ENCODE measurements around the gene NPC2. TPM values are rescaled to one million over a fixed set of nuclear protein-coding genes. Genes with fewer than 3 reads are reported as not detected.

NPC2 gene
- total RNA-seq, 2 donors from 2014 or later, result 625 to 762 TPM

DNA sequence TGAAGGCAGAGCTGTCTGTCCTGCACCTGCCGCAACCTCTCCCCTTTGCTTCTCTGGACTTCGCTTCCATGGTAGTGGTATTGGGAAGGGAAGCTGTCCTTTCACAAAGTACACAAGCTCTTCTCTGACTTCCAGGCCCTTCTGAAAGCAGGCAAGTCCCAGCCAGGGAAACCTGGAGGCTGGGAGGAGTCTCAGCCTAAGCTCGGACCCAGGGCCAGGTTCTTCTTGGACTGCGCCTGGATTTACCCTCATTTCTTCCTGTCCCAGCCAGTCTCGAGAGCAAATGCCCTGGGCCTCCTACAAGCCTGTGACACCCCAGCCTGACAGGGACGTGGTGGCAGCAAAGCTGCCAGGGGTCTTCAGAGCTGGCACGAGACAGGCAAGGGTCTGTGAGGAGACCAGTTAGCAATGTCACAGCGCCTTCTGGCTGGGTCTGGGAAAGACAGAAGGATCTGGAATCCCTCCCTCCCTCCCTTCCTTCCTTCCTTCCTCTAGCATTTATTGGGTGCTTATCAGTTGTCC, 22.8 kb upstream of the NPC2 start:
- 91% methylated on average over 8 of the region's 8 CpGs for WGBS
- no peaks in the 10 kb centered on the region for H3K4me1 ChIP-seq (replicated peaks)
- no peaks in the 10 kb centered on the region for H3K9me3 ChIP-seq
- H3K4me3 ChIP-seq, result no peak overlapping the region
- no peaks in the 10 kb centered on the region for H3K36me3 ChIP-seq
- intact Hi-C loops (cut with DNase I), result no loop called here
- DNase-seq (ENCODE audit: low spot score), result no peak
- TF ChIP-seq POLR2AphosphoS5 (IDR thresholded peaks at IDR 0.05) (no peak), POLR2A (IDR thresholded peaks at IDR 0.05) (no peak)
- TF ChIP-seq, protein P1, sequence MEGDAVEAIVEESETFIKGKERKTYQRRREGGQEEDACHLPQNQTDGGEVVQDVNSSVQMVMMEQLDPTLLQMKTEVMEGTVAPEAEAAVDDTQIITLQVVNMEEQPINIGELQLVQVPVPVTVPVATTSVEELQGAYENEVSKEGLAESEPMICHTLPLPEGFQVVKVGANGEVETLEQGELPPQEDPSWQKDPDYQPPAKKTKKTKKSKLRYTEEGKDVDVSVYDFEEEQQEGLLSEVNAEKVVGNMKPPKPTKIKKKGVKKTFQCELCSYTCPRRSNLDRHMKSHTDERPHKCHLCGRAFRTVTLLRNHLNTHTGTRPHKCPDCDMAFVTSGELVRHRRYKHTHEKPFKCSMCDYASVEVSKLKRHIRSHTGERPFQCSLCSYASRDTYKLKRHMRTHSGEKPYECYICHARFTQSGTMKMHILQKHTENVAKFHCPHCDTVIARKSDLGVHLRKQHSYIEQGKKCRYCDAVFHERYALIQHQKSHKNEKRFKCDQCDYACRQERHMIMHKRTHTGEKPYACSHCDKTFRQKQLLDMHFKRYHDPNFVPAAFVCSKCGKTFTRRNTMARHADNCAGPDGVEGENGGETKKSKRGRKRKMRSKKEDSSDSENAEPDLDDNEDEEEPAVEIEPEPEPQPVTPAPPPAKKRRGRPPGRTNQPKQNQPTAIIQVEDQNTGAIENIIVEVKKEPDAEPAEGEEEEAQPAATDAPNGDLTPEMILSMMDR (IDR thresholded peaks at IDR 0.05), result no peak
- no peak overlapping the region for H3K27ac ChIP-seq
- H3K27me3 ChIP-seq (replicated peaks; ENCODE audit: insufficient read depth), result no peaks in the 10 kb centered on the region

DNA sequence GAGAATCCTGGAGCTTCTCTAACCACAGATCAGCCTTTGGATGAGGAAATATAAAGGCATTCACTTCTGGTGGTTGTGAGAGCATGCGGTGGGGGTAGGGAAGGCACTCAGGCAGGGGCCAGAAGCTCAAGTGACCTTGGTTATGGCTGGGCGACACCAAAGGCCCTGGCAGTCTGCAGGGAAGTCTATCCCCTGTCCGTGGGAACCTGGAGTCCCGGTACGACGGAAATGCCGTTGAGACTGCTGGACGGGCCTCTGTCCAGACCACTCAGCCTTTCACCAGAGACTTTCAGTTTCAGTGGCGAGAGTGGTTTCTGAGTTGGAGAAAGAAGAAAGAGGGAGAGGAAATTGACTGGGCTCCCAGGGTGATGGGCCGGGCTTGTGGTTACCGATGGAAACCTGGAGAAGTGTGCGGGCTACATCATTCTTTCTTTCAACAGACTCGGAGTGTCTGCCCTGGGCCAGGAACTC, 21.4 kb upstream of the NPC2 start:
- DNase-seq (ENCODE audit: low spot score), result no peak
- H3K27me3 ChIP-seq (replicated peaks; ENCODE audit: insufficient read depth), result no peaks in the 10 kb centered on the region
- intact Hi-C loops (cut with DNase I), result no loop called here
- no peak for TF ChIP-seq POLR2AphosphoS5 (IDR thresholded peaks at IDR 0.05)
- no peak for TF ChIP-seq POLR2A (IDR thresholded peaks at IDR 0.05)
- TF ChIP-seq, protein P1 (IDR thresholded peaks at IDR 0.05), result no peak
- H3K36me3 ChIP-seq, result no peaks in the 10 kb centered on the region
- H3K27ac ChIP-seq, result no peak overlapping the region
- 65% methylated on average over 13 of the region's 13 CpGs for WGBS
- no peaks in the 10 kb centered on the region for H3K4me1 ChIP-seq (replicated peaks)
- no peak overlapping the region for H3K4me3 ChIP-seq
- no peaks in the 10 kb centered on the region for H3K9me3 ChIP-seq

DNA sequence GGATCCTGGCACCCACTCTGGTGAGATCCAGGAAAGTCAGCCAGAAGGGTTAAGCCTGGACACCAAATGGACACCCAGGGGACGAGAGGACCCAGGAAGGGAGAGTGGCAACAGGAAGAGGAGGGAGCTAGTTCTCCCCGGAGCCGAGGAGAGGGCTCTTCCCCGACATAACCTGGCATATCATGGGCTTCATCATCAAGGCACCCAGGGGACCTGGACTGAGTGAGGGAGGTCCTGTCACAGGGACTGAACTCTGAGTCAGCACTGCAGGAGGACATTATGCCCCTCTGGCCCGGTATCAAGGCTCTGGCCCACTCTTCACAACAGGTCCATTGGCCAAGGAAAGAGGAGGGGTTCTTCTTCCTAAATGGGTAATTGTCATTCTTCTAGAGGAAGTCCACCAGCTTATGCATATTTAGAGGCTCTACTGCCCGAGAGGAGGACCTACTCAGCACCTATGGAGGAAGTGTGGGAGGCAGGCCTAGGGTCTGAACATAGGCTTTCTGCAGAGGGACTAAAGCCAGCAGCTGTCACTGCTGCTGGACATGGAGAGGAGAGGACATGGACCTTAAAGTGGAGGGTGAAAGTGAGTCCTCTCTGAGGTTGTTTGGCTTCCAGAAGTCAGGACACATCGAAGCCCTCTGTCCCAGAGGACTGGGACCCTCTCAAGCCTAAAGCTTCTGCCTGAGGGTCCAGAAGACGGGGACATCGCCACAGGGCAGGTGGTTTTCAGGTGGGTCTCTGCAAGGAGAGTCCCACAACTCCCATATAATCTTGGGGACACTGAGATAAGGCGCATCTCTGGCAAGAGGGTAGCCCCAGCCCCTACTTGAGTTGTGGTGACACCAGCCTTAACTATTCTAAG, 19.1 kb upstream of the NPC2 start:
- H3K9me3 ChIP-seq, result no peaks in the 10 kb centered on the region
- H3K4me3 ChIP-seq, result no peak overlapping the region
- no peak for TF ChIP-seq POLR2AphosphoS5 (IDR thresholded peaks at IDR 0.05)
- TF ChIP-seq, protein P1 (IDR thresholded peaks at IDR 0.05), result no peak
- no peak for TF ChIP-seq POLR2A (IDR thresholded peaks at IDR 0.05)
- no peaks in the 10 kb centered on the region for H3K4me1 ChIP-seq (replicated peaks)
- no peak for DNase-seq (ENCODE audit: low spot score)
- H3K27me3 ChIP-seq (replicated peaks; ENCODE audit: insufficient read depth), result no peaks in the 10 kb centered on the region
- H3K27ac ChIP-seq, result no peak overlapping the region
- no peaks in the 10 kb centered on the region for H3K36me3 ChIP-seq
- intact Hi-C loops (cut with DNase I), result no loop called here
- WGBS, result 85% methylated on average over 10 of the region's 10 CpGs

DNA sequence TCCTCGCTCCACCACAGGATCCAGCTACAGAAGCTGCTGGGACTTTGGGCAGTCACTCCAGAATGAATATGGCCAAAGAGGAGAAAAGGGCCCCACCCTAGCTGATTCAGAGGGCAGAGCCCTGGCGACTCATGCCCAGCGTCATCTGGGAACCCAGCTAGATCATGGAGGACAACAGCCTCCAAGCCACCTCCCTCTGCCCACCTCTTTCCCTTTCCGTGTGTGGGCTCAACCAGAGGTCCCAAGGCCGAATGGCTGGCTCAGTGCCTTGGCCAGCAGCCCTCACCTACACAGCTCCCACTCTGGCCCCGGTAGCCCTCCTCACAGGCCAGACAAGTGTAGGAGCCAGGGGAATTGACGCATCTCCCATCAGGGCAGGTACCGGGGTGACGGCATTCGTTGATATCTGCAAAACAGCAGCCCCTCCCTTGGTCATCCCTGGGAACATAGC, 17.9 kb upstream of the NPC2 start:
- intact Hi-C loops (cut with DNase I), result no loop called here
- H3K36me3 ChIP-seq, result no peaks in the 10 kb centered on the region

More for the DNA sequence above, 17.9 kb upstream of the NPC2 start:
- no peak for DNase-seq (ENCODE audit: low spot score)
- Histone ChIP-seq H3K4me3 (no peak overlapping the region), H3K9me3 (no peaks in the 10 kb centered on the region), H3K4me1 (replicated peaks) (no peaks in the 10 kb centered on the region), H3K27ac (no peak overlapping the region), H3K27me3 (replicated peaks; ENCODE audit: insufficient read depth) (no peaks in the 10 kb centered on the region)
- no peak for TF ChIP-seq POLR2AphosphoS5 (IDR thresholded peaks at IDR 0.05)
- no peak for TF ChIP-seq POLR2A (IDR thresholded peaks at IDR 0.05)
- TF ChIP-seq, protein P1 (IDR thresholded peaks at IDR 0.05), result no peak
- WGBS, result 72% methylated on average over 10 of the region's 10 CpGs
